ENCODE measurements around the gene DACT1.

Gene DACT1

DNA sequence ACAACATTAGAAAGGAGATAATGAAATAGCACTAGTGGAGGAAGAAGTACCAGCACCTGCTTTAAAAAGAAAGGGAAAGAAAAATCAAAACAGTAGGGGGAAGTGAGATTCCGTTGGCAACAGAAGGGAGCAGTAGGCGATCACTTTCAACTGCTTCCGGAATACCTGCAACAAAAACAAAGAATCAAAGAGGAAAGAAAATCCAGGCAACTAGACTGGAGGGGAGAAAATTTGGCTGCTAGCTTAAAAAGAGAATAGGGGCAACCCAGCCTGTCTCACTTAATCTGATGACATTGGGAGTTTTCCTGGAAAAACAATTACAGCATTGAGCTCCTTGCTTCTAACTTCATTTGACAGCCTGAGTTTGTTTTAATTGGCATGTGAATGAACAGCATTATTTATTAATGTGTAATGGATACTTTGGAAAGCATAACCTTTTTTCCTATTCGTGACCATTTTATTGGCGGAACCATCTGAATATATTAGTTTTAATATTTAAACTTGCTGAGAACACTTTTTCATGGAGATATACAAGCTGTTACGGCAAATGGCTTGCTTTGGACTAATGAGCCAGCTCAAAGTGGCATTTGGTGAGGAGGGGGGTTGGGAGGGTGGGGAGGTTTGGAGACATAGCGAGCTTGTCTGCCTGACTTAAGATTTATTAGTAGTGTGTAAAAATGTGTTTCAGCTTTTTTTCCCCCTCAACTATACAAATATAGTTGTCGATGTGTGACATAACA is 2.5 kb upstream of the DACT1 start:
- DNase-seq (ENCODE audit: low read depth in 2 of 2), result no peak

DNA sequence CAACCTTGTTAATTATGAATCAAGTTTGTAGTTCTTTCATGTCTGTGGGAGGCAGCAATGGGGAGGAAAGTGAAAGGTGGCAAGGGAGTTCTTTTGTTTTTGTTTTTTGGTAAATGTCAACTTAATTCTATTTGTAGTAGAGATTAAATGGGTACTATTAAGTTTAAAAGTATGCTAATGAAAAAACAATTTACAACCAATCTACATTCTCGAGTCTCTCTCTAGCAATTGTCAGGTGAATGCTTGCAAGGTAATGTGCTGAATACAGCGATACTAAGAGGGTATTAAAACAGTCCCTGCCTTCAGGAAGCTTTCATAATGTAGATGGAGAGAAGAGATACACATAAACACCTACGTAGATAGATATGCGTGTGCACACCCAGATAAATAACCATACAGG is 1.6 kb upstream of the DACT1 start:
- DNase-seq (ENCODE audit: low read depth in 2 of 2), result no peak

DNA sequence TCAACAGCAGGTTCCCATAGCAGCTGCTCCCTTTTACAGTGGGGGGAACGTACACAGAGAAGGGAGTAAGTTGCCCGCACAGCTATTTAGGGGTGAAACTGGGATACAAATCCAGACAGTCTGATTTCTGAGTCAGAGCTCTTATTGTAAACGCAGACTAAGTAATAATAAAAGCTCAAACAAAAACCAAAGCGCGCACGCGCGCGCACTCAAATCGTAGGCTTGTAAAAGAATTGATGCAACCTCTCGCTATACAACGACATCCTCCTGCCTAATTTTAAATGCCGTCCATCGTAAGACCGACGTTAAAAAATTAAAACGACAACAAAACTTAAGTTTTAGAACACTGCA is 747 bp upstream of the DACT1 start:
- DNase-seq (ENCODE audit: low read depth in 2 of 2), result peak in 1 of 2 donors; percentile 19

DNA sequence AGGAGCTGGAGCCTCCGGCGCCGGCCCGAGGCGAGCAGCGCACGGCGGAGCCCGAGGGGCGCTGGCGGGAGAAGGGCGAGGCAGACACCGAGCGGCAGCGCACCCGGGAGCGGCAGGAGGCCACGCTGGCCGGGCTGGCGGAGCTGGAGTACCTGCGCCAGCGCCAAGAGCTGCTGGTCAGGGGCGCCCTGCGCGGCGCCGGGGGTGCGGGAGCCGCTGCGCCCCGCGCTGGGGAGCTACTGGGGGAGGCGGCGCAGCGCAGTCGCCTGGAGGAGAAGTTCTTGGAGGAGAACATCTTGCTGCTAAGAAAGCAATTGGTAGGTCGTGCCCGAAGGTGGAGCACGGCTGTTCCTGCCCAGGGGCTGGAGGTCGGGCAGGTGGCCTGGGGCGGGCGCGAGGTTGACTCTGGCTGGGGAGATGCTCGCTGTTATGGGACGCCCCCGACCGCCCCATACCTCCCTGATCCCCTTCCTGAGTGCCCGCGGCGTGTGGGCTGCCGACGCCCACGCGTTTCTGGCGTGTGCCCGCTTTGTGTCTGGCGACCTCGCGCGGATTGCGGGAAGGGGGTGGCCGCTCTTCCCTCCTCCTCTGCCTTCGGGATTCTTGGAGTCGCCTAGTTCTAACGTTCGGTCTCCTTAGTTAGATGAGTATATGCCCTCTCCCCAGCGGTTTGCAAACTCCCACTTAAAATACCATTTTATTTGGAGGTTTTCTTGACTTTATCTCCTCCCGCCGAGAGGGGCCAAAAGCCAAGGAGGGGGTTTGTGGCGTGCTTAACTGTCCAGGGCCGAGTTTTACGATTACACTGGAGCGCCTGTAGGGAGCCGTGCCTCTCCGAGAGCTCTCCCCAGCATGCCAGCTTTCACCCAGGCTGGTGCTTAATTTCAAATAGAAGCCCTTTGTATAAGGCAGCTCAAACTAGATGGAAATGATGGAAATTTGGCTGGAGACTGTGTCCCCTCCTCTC is 752 bp downstream of the DACT1 start:
- DNase-seq (ENCODE audit: low read depth in 2 of 2), result peak in 1 of 2 donors; percentile 10

DNA sequence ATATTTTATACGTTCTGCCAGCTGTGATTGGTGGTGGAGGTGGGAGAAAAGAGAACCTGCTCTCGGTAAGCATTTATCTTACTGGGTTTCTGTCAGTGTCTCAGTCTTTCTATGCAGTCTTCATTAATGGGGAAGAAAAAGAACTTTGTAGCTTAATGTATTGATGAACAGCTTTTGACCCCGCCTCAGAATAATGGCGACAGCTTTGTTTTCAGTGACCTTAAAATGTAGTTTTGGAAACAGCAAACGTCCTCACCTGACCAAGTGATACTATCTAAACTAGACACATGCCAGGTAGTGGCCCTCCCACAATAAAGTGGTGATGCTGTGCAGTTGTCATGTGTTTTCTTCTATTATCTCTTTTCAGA is 1.4 kb downstream of the DACT1 start:
- DNase-seq (ENCODE audit: low read depth in 2 of 2), result no peak

DNA sequence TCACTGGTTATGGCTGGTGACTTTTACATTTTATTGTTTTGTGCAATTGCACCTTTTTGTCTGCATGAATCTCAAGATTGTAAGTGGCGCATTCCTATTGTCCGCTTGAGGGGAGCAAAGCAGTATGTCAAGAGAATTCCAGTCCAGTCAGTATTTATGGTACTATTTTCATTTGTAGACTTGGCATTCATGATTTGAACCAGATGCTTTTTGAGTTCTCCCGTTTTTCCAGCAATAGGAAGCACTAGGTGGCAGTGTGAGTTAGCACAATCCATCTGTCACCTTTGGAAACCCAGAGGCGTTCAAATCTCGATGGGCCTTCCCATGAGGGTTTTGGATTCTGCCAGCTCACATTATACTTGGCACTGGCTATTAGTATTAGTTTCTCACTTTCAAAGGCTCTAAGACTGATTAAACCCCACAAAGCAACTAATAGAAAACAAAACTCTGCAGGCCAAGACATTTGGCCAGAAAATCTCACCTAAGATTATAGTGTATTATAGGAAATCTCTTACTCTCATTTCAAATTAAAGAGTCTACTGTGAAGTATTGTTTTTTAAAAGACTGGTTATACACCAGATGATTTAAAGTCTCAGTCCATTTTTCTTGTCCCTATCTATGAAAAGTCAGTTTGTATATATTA is 2.2 kb downstream of the DACT1 start:
- DNase-seq (ENCODE audit: low read depth in 2 of 2), result no peak

DNA sequence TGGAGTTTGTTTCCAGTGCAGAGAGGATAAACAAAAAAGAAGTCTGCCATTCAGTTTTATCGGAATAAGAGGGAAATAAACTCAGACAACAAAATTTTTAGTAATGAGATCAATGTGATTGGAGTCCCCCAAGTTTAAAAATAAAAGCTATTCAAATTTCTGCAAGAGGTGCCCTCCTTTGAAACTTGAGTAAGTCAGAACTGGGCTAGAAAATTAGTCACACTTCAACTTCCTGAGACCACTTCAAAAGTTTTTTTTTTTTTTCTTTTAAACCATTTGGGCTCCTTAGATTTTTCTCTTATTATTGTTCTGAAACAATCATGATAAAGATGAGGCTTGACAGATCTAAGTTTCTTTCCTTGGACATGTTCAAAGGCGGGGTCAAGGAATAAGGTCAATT is 3.2 kb downstream of the DACT1 start:
- DNase-seq (ENCODE audit: low read depth in 2 of 2), result no peak

DNA sequence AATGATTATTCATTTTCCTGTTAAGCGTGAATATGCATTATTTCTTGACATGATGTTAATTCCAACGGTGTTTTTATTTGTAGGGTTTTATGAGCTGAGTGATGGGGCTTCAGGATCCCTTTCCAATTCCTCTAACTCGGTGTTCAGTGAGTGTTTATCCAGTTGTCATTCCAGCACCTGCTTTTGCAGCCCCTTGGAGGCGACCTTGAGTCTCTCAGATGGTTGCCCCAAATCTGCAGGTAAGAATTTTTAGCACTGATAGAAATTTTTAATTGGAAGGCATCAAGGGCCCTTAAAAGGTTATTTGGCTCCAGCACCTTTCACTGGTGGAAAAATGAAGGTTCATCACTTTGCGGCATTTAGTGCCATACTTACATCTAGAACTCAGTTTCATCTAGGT is 3.7 kb downstream of the DACT1 start:
- no peak for DNase-seq (ENCODE audit: low read depth in 2 of 2)

DNA sequence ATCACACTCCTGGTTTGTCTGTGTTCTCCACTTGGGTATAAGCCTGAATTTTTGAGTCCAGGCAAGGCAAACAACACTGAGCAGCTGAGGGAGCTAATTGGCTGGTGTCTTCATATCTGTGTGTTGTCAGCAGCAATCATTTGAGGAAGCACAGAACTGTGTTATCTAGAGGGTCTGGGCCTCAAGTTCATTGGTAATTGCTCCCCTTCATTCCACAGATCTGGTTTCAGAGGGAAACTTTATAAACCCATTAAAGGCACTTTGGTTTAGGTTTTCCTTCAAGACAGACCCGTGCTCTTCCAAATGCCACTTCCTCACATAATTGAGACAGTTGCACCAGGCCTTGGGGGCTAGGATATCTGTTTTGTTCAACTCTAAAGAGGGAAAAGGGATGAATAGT is 5.6 kb downstream of the DACT1 start:
- no peak for DNase-seq (ENCODE audit: low read depth in 2 of 2)

DNA sequence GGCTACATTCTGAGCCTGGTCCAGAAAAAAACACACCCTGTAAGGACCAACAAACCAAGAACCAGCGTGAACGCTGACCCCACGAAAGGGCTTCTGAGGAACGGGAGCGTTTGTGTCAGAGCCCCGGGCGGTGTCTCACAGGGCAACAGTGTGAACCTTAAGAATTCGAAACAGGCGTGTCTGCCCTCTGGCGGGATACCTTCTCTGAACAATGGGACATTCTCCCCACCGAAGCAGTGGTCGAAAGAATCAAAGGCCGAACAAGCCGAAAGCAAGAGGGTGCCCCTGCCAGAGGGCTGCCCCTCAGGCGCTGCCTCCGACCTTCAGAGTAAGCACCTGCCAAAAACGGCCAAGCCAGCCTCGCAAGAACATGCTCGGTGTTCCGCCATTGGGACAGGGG is 7.9 kb downstream of the DACT1 start:
- DNase-seq (ENCODE audit: low read depth in 2 of 2), result no peak

DNA sequence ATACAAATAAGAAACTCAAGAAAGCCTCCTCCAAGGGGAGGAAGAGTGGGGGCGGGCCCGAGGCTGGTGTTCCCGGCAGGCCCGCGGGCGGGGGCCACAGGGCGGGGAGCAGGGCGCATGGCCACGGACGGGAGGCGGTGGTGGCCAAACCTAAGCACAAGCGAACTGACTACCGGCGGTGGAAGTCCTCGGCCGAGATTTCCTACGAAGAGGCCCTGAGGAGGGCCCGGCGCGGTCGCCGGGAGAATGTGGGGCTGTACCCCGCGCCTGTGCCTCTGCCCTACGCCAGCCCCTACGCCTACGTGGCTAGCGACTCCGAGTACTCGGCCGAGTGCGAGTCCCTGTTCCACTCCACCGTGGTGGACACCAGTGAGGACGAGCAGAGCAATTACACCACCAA is 8.7 kb downstream of the DACT1 start:
- no peak for DNase-seq (ENCODE audit: low read depth in 2 of 2)

DNA sequence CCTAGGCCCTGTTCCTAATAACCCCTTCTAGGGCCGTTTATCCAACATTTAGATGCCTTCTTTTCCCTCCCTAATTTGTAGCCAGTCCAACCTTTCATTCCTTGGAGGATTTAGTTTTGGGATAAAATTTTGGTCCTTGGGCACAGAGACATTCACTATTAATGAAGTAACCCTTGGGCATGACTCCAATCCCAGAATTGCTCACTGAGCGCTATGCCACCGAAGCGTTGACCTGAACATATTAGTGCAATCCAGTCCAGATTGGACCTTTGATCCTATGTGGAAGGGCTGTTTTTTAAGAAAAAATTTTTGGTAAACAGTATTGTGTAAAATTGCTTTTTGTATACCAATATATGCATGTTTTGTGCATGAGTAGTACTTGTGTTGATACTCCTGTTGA is 10.0 kb downstream of the DACT1 start:
- DNase-seq (ENCODE audit: low read depth in 2 of 2), result no peak

DNA sequence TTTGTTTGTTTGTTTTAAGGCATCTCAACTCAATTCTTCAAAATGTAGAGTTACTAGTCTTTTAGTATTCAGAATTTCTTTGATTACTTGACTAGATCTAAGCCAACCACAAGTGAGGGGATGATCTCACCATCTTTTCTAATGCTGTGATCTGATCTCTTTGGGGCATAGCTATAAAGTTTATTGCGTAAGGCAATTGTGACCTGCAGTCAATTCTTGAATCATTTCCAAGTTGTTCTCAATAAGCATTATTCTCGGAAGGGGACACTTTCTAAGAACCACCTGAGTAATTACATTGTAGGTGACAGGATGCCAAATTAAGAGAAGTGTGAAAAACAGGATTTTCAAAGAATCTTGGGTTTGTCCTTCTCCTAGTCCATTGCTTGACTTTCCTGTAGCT is 13.1 kb downstream of the DACT1 start:
- no peak for DNase-seq (ENCODE audit: low read depth in 2 of 2)

DNA sequence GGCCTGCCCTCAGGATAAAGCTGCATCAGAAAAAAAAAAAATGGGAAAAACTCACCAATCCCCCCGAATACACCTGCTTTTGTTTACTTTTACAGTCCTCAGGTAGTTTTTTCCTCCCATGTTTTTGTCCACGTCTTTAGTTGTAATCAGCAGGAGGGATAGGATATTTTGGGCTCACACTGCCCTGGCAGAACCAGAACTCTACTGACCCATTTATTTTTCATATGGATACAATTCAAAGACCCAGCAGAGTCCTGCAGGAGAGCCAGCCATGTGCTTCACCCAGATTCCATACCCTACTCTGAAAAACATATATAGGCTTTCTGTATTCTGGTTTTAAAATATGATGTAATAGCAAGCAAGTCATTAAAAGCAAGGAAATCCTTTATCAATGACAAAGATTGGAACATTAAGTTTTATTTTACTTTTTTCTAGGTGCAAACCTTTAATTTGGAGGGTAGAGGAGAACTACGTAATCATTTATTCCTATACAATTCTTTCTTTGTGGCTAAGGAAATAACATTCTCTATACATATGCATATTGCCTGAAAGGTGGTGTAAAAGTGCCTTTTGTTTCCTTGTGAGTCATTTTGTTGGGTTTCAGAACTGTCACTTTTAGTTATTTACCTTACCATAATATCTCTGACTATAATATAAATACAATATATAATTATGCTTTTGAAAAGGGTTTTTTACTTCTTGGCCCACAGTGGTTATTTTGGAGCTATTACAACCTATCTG is 19.1 kb downstream of the DACT1 start:
- DNase-seq (ENCODE audit: low read depth in 2 of 2), result no peak

DNA sequence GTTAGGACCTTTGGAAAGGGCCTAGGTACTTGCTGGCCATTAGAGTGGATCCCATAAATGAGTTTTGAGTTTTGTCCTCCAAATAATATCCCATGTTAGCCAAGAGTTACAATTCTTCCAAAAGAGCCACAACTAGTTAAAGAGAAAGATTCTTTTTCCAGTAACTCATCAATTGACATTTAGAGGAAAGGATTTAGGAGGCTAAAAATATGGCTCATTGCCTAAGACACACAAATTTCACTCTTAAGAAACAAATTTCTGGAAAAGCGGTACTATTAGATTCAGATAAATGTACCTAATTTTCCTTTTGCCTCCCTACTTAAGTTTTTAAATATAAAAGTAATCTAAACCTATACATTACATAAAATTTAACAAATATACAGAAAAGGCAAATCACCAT is 21.3 kb downstream of the DACT1 start:
- DNase-seq (ENCODE audit: low read depth in 2 of 2), result no peak

DNA sequence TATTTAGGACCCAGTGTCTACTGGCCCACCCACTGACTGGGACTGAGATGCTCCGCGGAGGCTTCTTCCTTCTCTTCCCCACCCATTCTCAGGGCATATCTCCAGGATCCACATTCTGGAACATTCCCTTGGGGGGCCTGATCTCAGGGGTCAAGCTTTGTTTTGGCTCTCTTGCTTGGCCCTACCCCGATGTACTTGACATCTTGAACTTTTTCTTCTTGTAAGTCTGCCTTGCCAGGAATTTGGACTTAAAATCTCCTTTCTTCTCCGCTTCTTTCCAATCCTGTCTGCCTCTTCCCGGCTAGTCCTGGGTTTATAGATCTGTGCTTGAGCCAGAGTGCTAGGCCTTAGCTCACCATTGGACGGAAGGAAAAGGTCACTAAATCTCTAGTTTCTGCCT is 22.1 kb downstream of the DACT1 start:
- DNase-seq (ENCODE audit: low read depth in 2 of 2), result no peak

DNA sequence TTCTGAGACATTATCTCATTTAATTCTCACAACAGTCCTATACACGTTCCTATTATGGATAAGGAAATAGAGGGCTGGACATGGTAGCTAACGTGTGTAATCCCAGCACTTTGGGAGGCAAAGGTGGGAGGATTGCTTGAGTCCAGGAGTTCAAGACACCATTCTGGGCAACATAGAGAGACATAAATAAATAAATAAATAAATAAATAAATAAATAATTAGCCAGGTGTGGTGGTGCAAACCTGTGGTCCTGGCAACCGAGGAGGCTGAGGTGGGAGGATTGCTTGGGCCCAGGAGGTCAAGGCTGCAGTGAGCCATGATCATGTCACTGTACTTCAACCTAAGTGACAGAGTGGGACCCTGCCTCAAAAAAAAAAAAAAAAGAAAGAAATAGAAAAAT is 22.6 kb downstream of the DACT1 start:
- DNase-seq (ENCODE audit: low read depth in 2 of 2), result no peak

DNA sequence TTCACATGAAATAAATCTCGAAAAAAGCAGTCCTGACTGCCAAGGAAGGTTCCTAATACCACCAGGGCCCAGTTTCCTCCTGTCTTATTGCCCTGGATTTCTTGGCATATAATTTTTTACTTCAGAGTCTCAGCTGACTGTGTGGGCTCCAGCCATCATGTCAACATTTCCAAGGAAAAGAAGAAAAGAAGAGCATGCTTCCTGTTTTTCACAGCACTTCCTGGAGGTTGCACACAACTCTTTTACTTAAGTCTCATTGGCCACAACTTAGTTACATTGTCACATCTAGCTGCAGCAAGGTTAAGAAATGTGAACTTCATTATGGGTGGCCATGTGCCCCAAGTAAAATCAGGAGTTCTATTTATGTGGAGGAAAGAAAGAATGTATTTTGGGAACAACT is 24.3 kb downstream of the DACT1 start:
- DNase-seq (ENCODE audit: low read depth in 2 of 2), result no peak

DNA sequence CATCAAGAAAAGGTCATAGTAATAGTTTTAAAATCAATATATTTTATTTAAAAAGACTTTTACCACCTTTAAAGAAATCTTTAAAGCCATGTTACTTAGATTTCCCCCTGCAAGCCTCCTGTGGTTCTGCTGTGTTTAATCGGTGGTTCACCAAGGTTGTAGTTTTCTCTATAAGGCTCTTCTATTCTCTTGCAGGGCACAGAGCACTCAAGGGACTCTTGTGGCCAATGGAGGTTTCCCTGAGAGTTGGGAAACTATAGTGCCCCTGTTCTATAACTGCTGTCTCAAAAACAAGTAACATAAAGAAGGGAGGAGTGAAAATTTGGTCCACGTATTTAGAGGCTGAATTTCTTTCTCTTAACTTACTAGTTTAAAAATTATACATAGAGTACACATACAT is 25.0 kb downstream of the DACT1 start:
- no peak for DNase-seq (ENCODE audit: low read depth in 2 of 2)

DNA sequence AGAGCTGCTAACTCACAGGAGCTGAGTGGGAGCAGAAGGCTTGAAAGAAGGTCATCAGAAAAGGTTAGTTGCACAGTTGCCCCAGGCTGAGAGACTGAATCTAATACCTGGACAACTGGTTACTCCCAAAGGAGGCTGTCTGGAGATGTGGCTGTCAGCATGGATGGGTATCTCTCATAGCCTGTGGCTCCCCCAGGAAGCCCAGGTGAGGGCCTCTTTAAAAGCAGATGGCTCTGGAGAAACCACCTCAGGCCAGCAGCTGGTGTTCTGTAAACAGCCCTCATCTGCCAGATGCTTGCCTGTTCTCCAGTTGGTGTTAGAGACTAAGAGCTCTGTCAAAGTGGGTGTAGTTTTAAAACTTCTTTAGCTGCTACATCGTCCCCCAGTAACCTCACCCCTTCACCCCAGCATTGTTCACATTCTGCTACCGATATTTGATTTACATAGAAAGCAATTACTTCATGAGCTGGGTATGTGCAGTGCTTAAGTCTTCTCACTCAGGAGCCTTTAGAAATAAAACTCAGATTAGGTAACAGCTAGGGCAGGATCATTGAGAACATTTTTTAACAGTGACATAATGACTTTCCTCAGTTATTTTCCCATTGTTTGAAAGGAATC is 25.8 kb downstream of the DACT1 start:
- no peak for DNase-seq (ENCODE audit: low read depth in 2 of 2)

DNA sequence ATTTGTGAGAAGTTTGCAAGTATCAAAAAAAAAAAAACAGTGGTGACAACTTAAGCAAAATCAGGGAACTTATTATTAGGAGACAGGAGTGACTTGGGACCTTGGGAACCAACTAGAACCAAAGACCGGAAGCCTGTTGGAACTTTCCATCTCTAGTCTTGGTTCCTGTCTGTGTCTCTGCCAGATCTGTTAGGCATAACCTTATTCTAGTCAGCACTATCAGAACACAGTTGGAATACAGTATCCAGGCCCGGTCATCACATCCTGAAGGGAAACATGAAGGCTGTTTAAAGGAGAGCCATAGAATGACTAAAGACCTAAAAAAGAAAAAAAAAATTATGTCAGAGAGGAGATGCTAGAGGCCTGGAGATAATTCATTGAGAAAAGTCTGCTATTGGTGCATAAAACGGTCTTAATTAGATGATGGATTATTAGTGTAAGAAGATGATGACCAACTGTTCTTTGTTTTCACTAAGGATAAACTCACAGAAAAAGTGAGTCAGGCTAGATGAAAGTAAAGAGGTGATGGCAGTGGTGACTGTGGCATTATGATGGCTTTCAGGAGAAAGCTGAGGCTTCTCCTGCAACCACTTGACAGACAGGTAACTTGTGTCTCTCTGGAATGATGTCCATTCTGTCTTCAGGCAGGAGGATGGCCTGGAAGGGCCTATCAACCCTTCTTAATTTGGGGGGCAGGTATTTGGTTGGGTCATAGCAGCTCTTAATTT is 28.2 kb downstream of the DACT1 start:
- no peak for DNase-seq (ENCODE audit: low read depth in 2 of 2)

Data from activated CD4-positive, alpha-beta T cell treated with anti-CD3 and anti-CD28 coated beads for 24 hours (primary cell).